Panc1 (cell line): ENCODE data around the gene ZFYVE28. TPM values are rescaled to one million over a fixed set of nuclear protein-coding genes. Genes with fewer than 3 reads are reported as not detected.
"Not testable (repeated sequence)": the region's sequence is repeated elsewhere in the genome, so short reads cannot be mapped to it uniquely, and the experiment has no call there.

Source experiments
- ATAC-seq: fragments of 200-7000 bp; cut with Tn5 transposase; 2 replicates; pipeline ENCODE4 v1.9.1; 2020; ENCODE audit warnings: mild to moderate bottlenecking, moderate library complexity
- BruUV-seq: library from RNA; stranded (reverse); fragments of 400-500 nt; replicated peaks from 2 replicates; lab custom pipeline; 2021; lab: Mats Ljungman, UMichigan
- CTCF ChIA-PET: fragments of 300-600 bp; sonication (Branson Sonifier 250); formaldehyde crosslinking; loops from one replicate; lab custom pipeline; 2022; ENCODE audit warnings: antibody characterized with exemption; lab: Charles Lee
- POLR2A ChIA-PET: fragments of 300-600 bp; sonication (Branson Sonifier 250); formaldehyde crosslinking; loops from one replicate; lab custom pipeline; 2022; ENCODE audit warnings: antibody characterized with exemption; lab: Charles Lee
- DNase-seq: peaks from one replicate; pipeline ENCODE4 v3.0.0-alpha.2; 2010; ENCODE audit warnings: low read depth, low spot score
- H3K27ac ChIP-seq: 2 replicates; pipeline ENCODE4 v1.5.1; 2011; ENCODE audit warnings: mild to moderate bottlenecking, low read length, inconsistent platforms
- H3K27me3 ChIP-seq: fragments of 200-500 bp; sonication (Bioruptor generic); 2 replicates; pipeline ENCODE4 v1.6.0; 2014; ENCODE audit warnings: low read length, inconsistent platforms; ENCODE audit not compliant: control insufficient read depth, insufficient read depth
- H3K36me3 ChIP-seq: fragments of 200-500 bp; sonication (Bioruptor generic); 2 replicates; pipeline ENCODE4 v1.5.1; 2014; ENCODE audit warnings: inconsistent platforms, mild to moderate bottlenecking, low read length, moderate library complexity; ENCODE audit not compliant: control insufficient read depth, insufficient read depth
- H3K4me1 ChIP-seq: 2 replicates; pipeline ENCODE4 v1.5.1; 2011; ENCODE audit warnings: inconsistent platforms, mild to moderate bottlenecking, low read length, moderate library complexity; ENCODE audit not compliant: control insufficient read depth, insufficient read depth
- H3K4me3 ChIP-seq, 2 experiments: 2 replicates each; pipeline ENCODE4 v1.5.1; 2011 to 2012; ENCODE audit warnings: low read depth in 2 of 2, low read length in 2 of 2, mild to moderate bottlenecking in 2 of 2, inconsistent platforms in 1 of 2, moderate library complexity in 1 of 2
- H3K9me3 ChIP-seq: fragments of 200-500 bp; sonication (Bioruptor generic); 2 replicates; pipeline ENCODE4 v1.5.1; 2014; ENCODE audit warnings: low read depth, mild to moderate bottlenecking, inconsistent platforms, low read length, moderate library complexity; ENCODE audit not compliant: control insufficient read depth, insufficient read depth
- POLR2AphosphoS5 ChIP-seq: IDR thresholded peaks from 2 replicates; pipeline ENCODE4 v1.6.1; 2012; ENCODE audit warnings: mild to moderate bottlenecking, low read depth, low read length, moderate library complexity
- TCF7L2 ChIP-seq: IDR thresholded peaks from 2 replicates; pipeline ENCODE4 v1.6.1; 2011; ENCODE audit warnings: mild to moderate bottlenecking, low read depth, low read length, inconsistent platforms
- in situ Hi-C: cut with HindIII; loops from 2 replicates; pipeline ENCODE4 v1.10.0; 2016; ENCODE audit warnings: low sequenced_read_pairs, low pct_unique_long_range_greater_than_20kb
- intact Hi-C: fragments of 100-400 bp; cut with micrococcal nuclease; formaldehyde crosslinking; loops from one replicate; pipeline ENCODE4 v1.10.0; 2022; ENCODE audit not compliant: unreplicated experiment
- total RNA-seq: library from RNA; stranded (reverse); gene quantifications from one replicate; pipeline ENCODE4 v1.2.1, GENCODE V29; 2021; ENCODE audit not compliant: unreplicated experiment
- TF ChIP-seq, protein P1 (sequence below), 2 experiments: IDR thresholded peaks; 2 replicates each; pipeline ENCODE4 v1.6.1; 2011 to 2012; ENCODE audit warnings: low read depth in 2 of 2, control low read depth in 1 of 2, low read length in 1 of 2, mild to moderate bottlenecking in 1 of 2, moderate library complexity in 1 of 2; ENCODE audit not compliant: insufficient read depth in 1 of 2
- TF ChIP-seq, protein P2 (sequence below): fragments of 450-650 bp; IDR thresholded peaks from 2 replicates; pipeline ENCODE4 v1.5.1; 2017; ENCODE audit warnings: mild to moderate bottlenecking

The ZFYVE28 gene
- total RNA-seq, 1 experiment from 2014 or later, result 11.9 TPM

DNA sequence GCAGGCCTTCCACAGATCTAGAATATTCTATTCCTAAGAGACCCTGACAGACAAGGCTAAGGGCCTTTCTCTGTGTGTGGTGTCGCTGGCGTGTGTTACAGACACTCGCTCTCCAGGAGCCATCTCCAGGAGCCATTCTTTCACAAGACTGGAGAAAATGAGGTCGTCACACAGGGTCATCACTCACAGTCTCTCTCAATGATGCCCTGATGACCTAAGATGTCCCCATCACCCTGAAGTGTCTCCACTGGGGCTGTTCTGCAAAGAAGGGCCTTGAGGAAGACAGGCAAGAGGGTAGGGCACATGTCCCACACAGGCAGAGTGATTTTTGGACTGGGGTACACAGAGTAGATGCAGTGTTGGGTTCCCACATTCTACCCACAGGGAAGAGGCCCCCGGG, 34.7 kb downstream of the ZFYVE28 start:
- Histone ChIP-seq H3K36me3 (no peaks in the 10 kb centered on the region), H3K27me3 (no peaks in the 10 kb centered on the region), H3K27ac (no peak overlapping the region), H3K9me3 (no peaks in the 10 kb centered on the region), H3K4me1 (no peaks in the 10 kb centered on the region), H3K4me3 (no peak overlapping the region)
- intact Hi-C loops (no loop called here), in situ Hi-C loops (no loop called here)
- ChIA-PET POLR2A (no interaction called here), CTCF (no interaction called here)
- TF ChIP-seq, protein P1, sequence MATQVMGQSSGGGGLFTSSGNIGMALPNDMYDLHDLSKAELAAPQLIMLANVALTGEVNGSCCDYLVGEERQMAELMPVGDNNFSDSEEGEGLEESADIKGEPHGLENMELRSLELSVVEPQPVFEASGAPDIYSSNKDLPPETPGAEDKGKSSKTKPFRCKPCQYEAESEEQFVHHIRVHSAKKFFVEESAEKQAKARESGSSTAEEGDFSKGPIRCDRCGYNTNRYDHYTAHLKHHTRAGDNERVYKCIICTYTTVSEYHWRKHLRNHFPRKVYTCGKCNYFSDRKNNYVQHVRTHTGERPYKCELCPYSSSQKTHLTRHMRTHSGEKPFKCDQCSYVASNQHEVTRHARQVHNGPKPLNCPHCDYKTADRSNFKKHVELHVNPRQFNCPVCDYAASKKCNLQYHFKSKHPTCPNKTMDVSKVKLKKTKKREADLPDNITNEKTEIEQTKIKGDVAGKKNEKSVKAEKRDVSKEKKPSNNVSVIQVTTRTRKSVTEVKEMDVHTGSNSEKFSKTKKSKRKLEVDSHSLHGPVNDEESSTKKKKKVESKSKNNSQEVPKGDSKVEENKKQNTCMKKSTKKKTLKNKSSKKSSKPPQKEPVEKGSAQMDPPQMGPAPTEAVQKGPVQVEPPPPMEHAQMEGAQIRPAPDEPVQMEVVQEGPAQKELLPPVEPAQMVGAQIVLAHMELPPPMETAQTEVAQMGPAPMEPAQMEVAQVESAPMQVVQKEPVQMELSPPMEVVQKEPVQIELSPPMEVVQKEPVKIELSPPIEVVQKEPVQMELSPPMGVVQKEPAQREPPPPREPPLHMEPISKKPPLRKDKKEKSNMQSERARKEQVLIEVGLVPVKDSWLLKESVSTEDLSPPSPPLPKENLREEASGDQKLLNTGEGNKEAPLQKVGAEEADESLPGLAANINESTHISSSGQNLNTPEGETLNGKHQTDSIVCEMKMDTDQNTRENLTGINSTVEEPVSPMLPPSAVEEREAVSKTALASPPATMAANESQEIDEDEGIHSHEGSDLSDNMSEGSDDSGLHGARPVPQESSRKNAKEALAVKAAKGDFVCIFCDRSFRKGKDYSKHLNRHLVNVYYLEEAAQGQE (IDR thresholded peaks at IDR 0.05; ENCODE audit: insufficient read depth in 1 of 2, low read depth in 2 of 2, low read length in 1 of 2), result no peak
- no peak for TF ChIP-seq TCF7L2
- no peak for TF ChIP-seq POLR2AphosphoS5
- TF ChIP-seq, protein P2, sequence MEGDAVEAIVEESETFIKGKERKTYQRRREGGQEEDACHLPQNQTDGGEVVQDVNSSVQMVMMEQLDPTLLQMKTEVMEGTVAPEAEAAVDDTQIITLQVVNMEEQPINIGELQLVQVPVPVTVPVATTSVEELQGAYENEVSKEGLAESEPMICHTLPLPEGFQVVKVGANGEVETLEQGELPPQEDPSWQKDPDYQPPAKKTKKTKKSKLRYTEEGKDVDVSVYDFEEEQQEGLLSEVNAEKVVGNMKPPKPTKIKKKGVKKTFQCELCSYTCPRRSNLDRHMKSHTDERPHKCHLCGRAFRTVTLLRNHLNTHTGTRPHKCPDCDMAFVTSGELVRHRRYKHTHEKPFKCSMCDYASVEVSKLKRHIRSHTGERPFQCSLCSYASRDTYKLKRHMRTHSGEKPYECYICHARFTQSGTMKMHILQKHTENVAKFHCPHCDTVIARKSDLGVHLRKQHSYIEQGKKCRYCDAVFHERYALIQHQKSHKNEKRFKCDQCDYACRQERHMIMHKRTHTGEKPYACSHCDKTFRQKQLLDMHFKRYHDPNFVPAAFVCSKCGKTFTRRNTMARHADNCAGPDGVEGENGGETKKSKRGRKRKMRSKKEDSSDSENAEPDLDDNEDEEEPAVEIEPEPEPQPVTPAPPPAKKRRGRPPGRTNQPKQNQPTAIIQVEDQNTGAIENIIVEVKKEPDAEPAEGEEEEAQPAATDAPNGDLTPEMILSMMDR, result no peak
- ATAC-seq (no peak), DNase-seq (no peak)
- BruUV-seq, result no TSS peak

DNA sequence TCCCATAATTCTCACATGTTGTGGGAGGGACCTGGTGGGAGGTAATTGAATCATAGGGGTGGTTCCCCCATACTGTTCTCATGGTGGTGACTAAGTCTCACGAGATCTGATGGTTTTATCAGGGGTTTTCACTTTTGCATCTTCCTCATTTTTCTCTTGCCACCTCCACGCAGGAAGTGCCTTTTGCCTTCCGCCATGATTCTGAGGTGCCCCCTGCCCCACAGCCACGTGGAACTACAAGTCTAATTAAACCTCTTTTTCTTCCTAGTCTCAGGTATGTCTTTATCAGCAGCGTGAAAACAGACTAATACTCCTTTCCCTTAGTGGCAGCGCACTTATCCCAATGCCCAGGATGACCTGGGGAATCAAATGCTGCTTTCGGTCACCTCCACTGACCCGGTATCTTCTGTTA, 35.2 kb downstream of the ZFYVE28 start:
- H3K36me3 ChIP-seq, CTCF ChIA-PET, DNase-seq, H3K27me3 ChIP-seq, intact Hi-C loops, H3K27ac ChIP-seq, BruUV-seq, ATAC-seq, in situ Hi-C loops, H3K9me3 ChIP-seq, POLR2A ChIA-PET, H3K4me3 ChIP-seq, H3K4me1 ChIP-seq: not testable (repeated sequence)

DNA sequence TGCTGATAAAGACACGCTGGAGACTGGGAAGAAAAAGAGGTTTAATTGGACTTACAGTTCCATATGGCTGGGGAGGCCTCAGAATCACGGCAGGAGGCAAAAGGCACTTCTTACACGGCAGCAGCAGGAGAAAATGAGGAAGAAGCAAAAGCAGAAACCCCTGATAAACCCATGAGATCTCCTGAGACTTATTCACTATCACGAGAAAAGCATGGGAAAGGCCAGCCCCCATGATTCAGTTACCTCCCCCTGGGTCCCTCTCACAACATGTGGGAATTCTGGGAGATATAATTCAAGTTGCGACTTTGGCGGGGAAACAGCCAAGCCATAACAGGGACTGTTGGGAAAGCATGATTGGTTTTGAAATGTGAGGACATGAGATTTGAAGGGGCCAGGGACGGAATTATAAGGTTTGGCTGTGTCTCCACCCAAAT, 35.7 kb downstream of the ZFYVE28 start:
- H3K4me3 ChIP-seq, ATAC-seq, H3K36me3 ChIP-seq, DNase-seq, BruUV-seq, intact Hi-C loops, H3K9me3 ChIP-seq, POLR2A ChIA-PET, H3K27ac ChIP-seq, CTCF ChIA-PET, in situ Hi-C loops, H3K4me1 ChIP-seq, H3K27me3 ChIP-seq: not testable (repeated sequence)

DNA sequence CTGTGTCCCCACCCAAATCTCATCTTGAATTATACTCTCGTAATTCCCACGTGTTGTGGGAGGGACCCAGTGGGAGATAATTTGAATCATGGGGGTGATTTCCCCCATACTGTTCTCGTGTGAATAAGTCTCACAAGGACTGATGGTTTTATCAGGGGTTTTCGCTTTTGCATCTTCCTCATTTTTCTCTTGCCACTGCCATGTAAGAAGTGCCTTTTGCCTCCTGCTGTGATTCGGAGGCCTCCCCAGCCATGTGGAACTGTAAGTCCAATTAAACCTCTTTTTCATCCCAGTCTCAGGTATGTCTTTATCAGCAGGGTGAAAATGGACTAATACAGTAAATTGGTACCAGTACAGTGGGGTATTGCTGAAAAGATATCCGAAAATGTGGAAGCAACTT, 37.9 kb downstream of the ZFYVE28 start:
- H3K27me3 ChIP-seq, in situ Hi-C loops, H3K27ac ChIP-seq, H3K9me3 ChIP-seq, POLR2A ChIA-PET, CTCF ChIA-PET, H3K36me3 ChIP-seq, ATAC-seq, intact Hi-C loops, BruUV-seq, DNase-seq, H3K4me3 ChIP-seq, H3K4me1 ChIP-seq: not testable (repeated sequence)
